Medulla oblongata (tissue), 1 donor: ENCODE measurements around the gene TFR2.

Experiments used
- DNase-seq: peaks from one replicate; pipeline ENCODE4 v3.0.0-alpha.2; 2015; ENCODE audit errors: extremely low spot score

Gene TFR2

DNA sequence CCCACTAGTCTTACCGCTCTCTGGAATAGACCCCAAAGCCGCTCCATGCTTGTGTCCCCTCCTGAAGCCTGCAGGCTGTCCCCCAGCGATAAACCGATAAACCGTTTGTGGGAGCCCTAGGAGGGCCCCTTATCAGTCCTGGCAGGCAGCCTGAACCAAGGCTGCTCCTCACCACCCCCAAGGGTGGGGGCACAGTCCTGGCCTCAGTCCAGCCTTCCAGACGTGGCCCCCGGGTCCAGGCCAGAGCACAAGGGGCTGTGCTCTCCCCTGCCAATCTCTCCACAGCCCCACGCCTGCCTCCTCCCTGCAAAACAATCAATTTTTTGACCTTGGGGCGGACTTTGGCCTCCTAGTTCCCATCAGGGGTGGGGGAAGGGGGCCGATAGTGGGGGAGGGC, at the start of gene TFR2:
Gene TFR2 (minus strand): TSS at position 90 of the 397 bp plus-strand sequence. CDS start 43 bp downstream, at position 47.
- DNase-seq, result no peak

DNA sequence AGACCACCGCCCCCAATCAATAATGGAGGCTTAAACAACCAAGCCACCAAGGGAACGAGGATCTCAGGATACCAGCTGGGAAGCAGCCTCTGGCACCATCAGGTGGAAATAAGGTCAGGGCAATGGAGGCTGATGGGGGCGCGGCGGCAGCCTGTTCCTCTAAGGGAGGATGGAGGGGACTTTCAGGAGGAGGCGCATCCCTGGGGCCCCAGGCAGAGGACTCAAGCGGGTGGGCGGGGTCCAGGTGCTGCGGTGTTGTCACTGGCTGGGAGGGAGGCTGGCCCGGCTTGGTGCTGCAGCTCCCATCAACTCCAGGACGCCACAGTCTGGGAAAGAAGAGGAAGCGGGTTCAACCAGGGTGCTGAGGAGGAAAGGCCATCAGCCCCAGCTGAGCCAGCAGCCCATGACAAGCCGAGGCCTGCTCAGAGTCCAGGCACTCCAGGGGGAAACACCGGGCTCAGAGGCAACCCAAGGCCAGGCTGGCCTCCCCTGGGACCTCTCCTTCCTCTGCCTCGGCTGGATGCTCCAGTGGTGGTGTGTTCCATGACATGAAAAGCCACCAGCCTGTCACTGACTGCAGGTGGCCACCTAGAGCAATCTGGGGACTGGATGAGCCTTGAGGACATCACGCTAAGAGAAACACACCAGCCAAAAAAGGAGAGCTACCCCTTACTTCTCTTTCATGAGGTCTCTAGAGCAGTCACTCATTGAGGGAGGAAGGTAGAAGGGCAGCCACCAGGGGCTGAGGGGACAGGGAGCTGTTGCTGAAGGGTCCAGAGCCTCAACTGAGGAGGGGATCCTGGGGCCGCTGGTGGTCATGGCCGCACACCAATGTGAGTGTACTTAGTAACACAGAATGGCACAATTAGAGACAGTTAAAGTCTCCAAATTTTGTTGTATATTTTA, 48.1 kb upstream of the TFR2 start:
- no peak for DNase-seq

- no peak for DNase-seq
These were observed 47.0 kb upstream of the TFR2 start for GRCh38 chr7:100688326-100688860.

DNA sequence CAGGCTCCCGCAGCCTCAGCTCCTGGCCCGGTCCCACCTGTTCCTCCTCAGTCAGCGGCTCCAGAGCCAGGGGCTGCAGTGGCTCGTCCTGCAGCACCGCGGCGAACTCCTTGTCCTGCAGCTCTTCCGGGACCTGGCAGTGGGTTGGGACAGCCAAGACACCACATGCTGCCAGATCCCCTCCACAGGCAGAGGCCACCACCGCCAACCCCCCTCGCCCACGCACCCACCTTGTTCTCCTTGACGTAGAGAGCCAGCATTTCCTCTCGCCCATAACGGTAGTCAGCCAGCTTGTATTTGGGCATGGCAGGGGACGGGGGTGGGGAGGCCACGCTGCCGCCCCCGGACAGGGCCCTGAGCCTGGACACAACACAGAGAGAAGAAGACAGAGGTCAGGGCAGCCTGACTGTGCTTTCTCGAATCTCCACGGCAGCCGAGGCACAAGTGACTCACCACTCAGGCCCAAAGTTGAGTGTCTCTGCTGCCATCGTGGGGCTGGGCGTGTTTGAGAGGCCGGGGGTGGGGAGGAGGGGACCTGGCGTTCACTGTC, 46.5 kb upstream of the TFR2 start:
- DNase-seq, result no peak

- DNase-seq, result no peak
These were observed 45.9 kb upstream of the TFR2 start for GRCh38 chr7:100687261-100687660.

- no peak for DNase-seq
These were observed 45.5 kb upstream of the TFR2 start for GRCh38 chr7:100686822-100687211.

GRCh38 chr7:100686201-100686821, 45.0 kb upstream of the TFR2 start:
- no peak for DNase-seq

GRCh38 chr7:100685631-100686145, 44.3 kb upstream of the TFR2 start:
- no peak for DNase-seq

GRCh38 chr7:100685049-100685605, 43.8 kb upstream of the TFR2 start:
- no peak for DNase-seq

- no peak for DNase-seq
These were observed 43.2 kb upstream of the TFR2 start for GRCh38 chr7:100684534-100685042.

DNA sequence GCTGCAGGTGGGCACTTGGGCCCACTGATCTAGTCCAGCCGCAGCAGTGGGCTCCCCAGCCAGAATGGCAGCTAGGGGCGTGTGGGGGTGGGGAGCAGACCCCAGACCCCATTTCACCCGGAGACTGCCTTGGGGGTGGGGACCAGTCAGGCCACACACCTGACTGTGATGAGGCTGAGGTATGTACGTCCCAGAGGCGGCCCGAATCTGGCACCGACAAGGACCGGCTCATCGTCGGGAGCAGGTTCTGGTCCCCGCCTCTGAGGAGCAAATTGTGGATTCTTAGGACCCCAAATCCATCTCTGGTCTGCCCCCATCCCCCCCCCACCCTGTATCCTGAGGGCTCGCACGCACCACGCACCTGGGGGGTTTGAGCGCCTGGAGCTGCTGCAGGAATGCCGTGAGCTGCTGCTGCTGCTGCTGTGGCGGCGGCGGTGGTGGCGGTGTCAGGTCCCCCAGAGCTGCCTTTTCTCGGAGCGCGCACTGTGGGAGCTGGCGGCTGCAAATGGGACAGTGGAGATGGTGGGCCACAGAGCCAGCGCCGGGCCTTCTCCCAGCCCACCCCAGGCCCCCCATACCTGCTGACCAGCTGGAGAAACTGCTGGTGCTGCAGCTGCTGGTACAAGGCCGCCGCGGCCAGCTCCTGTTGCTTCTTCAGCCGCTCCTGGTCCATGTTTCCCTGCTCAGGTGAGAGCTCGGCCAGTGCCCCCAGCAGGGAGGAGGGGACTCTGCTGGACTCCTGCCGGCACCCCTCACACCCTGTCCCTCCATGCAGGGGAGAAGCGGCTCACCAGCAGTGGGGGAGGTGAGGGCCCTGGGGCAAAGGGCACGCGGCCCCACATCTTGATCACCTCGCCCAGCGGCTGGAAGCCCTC, 42.5 kb upstream of the TFR2 start:
- no peak for DNase-seq

DNA sequence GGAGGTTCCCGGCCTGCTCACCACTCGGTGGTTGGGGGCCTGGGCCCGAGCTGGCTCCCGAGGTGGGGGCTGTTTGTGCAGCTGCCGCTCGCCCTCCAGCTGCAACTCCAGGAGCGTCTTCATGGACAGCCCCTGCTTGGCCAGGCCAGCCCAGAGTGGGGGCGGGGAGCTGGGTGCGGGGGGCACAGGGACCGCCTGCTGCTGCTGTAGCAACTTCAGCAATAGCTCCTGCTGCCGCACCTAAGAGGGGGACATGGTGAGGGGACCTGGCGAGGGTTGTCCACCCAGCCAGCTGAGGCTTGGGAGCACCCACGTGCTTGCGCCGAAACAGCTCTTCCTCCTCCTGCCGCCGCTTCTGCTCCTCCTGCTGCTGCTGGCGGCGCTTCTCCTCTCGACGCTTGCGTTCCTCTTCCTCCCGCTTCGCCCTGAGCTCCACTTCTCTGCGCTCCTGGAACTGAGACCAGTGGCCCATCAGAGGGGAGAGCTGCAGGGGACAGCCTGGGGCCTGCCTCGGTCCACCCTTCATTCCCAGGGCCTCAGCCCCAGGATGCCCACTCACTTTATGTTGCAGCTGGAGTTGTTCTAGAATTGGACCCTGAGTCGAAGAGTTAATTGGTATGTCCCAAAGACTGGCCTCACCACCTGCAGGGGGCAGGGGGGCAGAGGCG, 41.8 kb upstream of the TFR2 start:
- no peak for DNase-seq

DNA sequence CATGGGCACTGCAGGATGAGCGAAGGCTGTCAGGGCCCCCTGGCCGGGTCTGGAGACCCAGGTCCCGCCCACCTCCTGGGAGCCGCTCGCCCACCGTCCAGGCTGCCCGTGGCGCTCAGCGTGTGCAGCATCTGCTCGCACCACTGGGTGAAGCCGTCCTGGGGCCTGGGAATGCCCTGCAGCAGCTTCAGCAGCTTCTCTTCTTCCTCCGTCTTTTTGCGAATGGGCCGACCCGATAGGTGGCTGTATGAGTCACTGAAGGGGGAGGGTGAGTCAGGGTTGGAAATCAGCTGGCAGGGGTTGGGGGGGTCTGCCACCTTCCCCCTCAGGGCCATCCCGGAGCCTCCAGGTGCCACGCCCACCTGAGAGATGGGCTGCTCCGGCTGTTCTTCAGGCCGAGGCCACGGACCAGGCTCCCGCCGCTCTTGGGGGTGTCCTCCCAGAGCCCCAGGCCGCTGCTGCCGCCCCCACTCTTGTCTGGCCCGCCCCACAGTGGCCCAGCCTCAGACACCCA, 40.9 kb upstream of the TFR2 start:
- no peak for DNase-seq

GRCh38 chr7:100681491-100682227, 40.3 kb upstream of the TFR2 start:
- no peak for DNase-seq

GRCh38 chr7:100680576-100681271, 39.4 kb upstream of the TFR2 start:
- no peak for DNase-seq

GRCh38 chr7:100679927-100680575, 38.7 kb upstream of the TFR2 start:
- peak; percentile 13 for DNase-seq

DNA sequence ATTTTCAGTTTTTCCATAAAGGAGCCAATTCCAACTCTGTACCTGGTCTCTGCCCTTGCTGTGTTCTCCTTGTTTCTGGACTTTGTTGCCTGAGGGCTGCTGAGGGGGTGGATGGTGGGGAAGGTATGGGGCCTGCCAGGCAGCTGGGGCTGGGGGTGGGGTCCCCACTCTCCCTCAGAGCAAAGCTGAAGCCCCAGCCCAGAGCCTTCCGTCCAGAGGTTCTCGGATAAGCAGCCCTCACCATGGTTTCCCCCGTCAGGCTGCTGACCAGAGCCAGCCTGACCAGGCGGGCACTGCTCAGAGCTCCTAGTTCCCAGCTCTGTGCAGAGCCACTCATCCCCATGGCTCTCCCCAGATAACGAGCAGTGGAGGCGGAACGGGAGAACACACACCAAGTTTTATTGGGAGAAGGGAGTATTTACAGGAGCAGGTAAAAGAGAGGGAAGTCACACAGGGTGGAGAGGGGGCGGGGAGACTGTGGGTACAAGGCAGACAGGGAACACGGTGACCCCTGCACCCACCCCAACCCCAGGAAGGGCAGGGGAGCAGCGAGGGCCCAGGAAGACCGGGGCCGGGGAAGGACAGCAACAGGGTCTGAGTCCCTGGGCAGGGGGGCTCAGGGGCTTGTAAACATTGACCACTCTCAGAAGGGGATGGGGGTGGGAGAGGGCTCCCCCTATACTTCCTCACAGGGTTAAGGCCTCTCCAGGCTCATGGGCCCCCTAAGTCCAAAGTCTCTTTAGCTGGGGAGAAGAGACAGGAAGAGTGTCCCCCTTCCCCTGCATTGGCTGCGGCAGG, 38.0 kb upstream of the TFR2 start:
- no peak for DNase-seq
